Muscle of back (tissue), 13 donors: ENCODE results near the gene MRLN. TPM values are rescaled to one million over a fixed set of nuclear protein-coding genes. Genes with fewer than 3 reads are reported as not detected.
"Not testable (repeated sequence)": the region's sequence is repeated elsewhere in the genome, so short reads cannot be mapped to it uniquely, and the experiment has no call there.

ENCODE experiments used
- DNase-seq, 3 donors: peaks; one replicate each; pipeline versions ENCODE4 v3.0.0 to v3.0.0-alpha.2; 2013
- long read RNA-seq, 9 donors: transcript quantifications; one replicate each; lab custom pipeline, GENCODE V29; 2026
- polyA plus RNA-seq, 10 donors: library from polyadenylated mRNA; unstranded; fragments of 120-200 nt; gene quantifications; one replicate each; pipeline ENCODE4 v1.2.1, GENCODE V29; 2013; ENCODE audit not compliant: insufficient read length in 10 of 10

The MRLN gene
- polyA plus RNA-seq: 100 to 1,000 TPM; 101 to 217 (median 173) TPM
- long read RNA-seq, donor 1, transcript MRLN-210 (2 exons, 644 nt): minor isoform, 16 of 123 reads
- long read RNA-seq, donor 1, transcript MRLN-202 (4 exons, 495 nt): minor isoform, 34 of 123 reads
- long read RNA-seq, donor 1, transcript MRLN-201 (3 exons, 422 nt): major isoform, 72 of 123 reads
- long read RNA-seq, donor 1, partial matches to known transcripts: 0 of 123 reads
- long read RNA-seq, donor 1, other reads (novel, unspliced or antisense): 0 of 123 reads
- long read RNA-seq, donor 2, transcript MRLN-202 (4 exons, 495 nt): minor isoform, 24 of 119 reads
- long read RNA-seq, donor 2, transcript MRLN-204 (3 exons, 421 nt): minor isoform, 5 of 119 reads
- long read RNA-seq, donor 2, transcript MRLN-201 (3 exons, 422 nt): major isoform, 65 of 119 reads
- long read RNA-seq, donor 2, transcript MRLN-210 (2 exons, 644 nt): minor isoform, 23 of 119 reads
- long read RNA-seq, donor 2, partial matches to known transcripts: 0 of 119 reads
- long read RNA-seq, donor 2, other reads (novel, unspliced or antisense): 0 of 119 reads
- long read RNA-seq, donor 3: 0 reads
- long read RNA-seq, donor 4, transcript MRLN-201 (3 exons, 422 nt): major isoform, 68 of 127 reads
- long read RNA-seq, donor 4, transcript MRLN-203 (4 exons, 520 nt): minor isoform, 7 of 127 reads
- long read RNA-seq, donor 4, transcript MRLN-210 (2 exons, 644 nt): minor isoform, 17 of 127 reads
- long read RNA-seq, donor 4, transcript MRLN-202 (4 exons, 495 nt): minor isoform, 32 of 127 reads
- long read RNA-seq, donor 4, partial matches to known transcripts: 0 of 127 reads
- long read RNA-seq, donor 4, other reads (novel, unspliced or antisense): 0 of 127 reads
- long read RNA-seq, donor 5, transcript MRLN-201 (3 exons, 422 nt): major isoform, 88 of 175 reads
- long read RNA-seq, donor 5, transcript MRLN-202 (4 exons, 495 nt): minor isoform, 59 of 175 reads
- long read RNA-seq, donor 5, transcript MRLN-203 (4 exons, 520 nt): minor isoform, 6 of 175 reads
- long read RNA-seq, donor 5, transcript MRLN-210 (2 exons, 644 nt): minor isoform, 19 of 175 reads
- long read RNA-seq, donor 5, partial matches to known transcripts: 0 of 175 reads
- long read RNA-seq, donor 5, other reads (novel, unspliced or antisense): 0 of 175 reads
- long read RNA-seq, donor 6, transcript MRLN-204 (3 exons, 421 nt): minor isoform, 7 of 175 reads
- long read RNA-seq, donor 6, transcript MRLN-210 (2 exons, 644 nt): minor isoform, 35 of 175 reads
- long read RNA-seq, donor 6, transcript MRLN-202 (4 exons, 495 nt): minor isoform, 46 of 175 reads
- long read RNA-seq, donor 6, transcript MRLN-201 (3 exons, 422 nt): major isoform, 81 of 175 reads
- long read RNA-seq, donor 6, partial matches to known transcripts: 0 of 175 reads
- long read RNA-seq, donor 6, other reads (novel, unspliced or antisense): 0 of 175 reads
- long read RNA-seq, donor 7, transcript MRLN-201 (3 exons, 422 nt): major isoform, 51 of 91 reads
- long read RNA-seq, donor 7, transcript MRLN-202 (4 exons, 495 nt): minor isoform, 23 of 91 reads
- long read RNA-seq, donor 7, transcript MRLN-210 (2 exons, 644 nt): minor isoform, 12 of 91 reads
- long read RNA-seq, donor 7, partial matches to known transcripts: 0 of 91 reads
- long read RNA-seq, donor 7, other reads (novel, unspliced or antisense): 0 of 91 reads
- long read RNA-seq, donor 8, transcript MRLN-201 (3 exons, 422 nt): major isoform, 36 of 75 reads
- long read RNA-seq, donor 8, transcript MRLN-202 (4 exons, 495 nt): minor isoform, 19 of 75 reads
- long read RNA-seq, donor 8, transcript MRLN-210 (2 exons, 644 nt): minor isoform, 17 of 75 reads
- long read RNA-seq, donor 8, partial matches to known transcripts: 0 of 75 reads
- long read RNA-seq, donor 8, other reads (novel, unspliced or antisense): 0 of 75 reads
- long read RNA-seq, donor 9, transcript MRLN-201 (3 exons, 422 nt): major isoform, 7 of 16 reads
- long read RNA-seq, donor 9, partial matches to known transcripts: 0 of 16 reads
- long read RNA-seq, donor 9, other reads (novel, unspliced or antisense): 0 of 16 reads

DNA sequence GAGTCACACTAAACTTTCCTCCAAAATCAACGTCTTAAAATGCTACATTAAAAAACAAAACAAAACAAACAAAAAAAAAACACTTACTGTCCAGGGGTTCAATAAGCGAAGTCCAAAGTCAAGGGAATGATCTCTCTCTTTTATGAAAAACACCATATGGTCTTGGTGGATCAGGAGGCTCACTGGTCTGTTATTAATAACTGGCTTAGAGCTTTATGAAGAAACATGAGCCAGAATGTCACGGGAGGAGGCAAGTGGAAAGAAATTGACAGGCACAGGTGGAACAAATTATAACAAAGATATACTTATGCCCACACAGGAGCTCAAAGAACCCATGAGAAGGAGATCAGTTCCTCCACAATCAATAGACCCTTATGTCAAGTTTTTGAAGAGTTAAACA, at the start of gene MRLN:
Gene MRLN (minus strand): TSS at position 189 of the 400 bp plus-strand sequence.
- peak; percentile 50 to 72 (median 51) for DNase-seq

DNA sequence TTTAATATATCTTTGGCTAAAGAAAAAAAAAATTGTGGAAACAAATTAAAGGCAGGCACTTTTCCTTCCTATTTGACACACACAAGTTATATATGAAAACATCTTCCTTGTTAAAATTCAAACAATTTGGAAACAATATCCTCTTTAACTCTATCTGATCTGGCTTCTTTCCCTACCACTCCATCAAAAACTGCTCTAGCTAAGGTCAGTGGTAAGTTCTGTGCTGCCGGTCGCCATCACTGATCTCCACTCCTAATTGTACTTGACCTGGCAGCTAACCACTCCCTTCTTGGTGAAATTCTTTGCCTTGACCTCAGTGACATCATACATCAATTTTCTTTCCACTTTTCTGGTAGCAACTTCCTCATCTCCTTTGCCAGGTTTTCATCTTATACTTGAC, 47.9 kb upstream of the MRLN start:
- DNase-seq: no peak

DNA sequence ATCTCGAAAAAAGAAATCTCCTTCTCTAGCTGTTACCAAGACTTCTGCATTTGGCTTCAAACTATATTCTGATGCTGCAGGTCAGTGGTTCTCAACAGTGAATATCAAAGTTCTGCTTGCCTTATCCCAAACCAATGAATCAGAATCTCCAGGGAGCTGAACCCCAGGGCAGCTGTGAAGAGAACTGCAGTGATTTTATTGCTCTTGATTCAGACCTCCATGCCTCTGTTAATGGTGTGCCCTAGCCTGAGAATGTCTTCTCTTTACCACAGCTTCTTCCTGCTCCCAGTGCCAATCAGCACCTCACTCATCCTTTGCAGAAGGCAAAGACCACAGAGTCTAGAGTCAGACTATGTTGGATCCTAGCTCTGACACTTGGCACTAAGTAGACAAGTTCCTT, 46.2 kb upstream of the MRLN start:
- DNase-seq: no peak

DNA sequence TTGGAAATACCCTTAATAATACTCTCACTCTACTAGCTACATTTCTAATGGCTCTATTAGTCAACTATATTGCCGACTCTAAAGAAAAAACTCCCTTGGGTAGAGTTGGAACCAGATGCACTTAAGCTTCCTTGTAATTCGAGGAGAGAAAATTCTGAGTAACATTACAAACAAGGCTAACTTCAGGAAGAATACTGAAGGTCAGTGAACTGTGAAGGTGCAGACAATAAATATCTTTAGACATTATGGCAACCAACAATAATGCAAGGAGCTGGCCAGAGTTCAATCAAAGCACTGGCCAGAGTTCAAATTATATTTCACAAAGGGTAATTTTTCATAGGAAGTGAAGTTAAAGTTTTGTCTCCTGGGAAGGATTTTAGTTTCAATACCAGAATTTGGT, 40.7 kb upstream of the MRLN start:
- DNase-seq: peak in 2 of 3 donors; percentile 23 to 45

DNA sequence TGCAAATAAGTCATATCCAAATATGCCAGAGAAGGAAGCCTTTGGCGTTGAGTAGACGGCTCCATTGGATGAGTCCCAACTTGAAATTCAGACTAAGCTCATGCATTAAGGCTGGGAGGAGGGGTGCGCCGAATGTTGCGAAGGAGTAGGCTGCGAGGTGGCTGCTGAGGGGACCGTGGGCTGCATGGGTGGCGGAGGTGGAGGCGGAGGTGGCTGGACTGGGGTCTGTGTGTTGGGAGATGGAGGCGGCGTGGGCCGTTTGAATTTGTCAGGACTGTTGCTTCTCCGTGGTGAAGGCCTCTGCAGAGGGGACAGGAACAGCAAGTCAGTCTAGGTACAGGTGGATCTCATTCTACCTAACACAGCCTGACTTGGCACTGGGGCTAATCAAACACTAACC, 39.6 kb upstream of the MRLN start:
- no peak for DNase-seq

DNA sequence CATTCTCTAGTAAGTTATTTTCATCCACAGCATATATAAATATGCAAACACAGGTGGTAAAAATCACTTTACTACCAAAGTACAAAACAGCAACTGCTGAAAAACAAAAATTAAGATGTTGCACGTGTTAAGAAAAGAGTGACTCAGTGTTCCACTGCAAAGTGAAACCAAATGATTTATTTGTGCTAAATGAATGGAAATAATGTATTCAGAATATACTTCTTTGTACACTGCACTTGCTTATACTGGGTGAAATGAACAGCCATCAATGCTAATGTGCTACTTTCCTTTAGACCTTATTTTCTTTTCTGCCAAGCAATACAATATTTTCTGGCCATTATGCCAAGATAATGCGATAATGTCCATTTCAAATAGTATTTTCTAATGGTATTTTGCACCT, 38.3 kb upstream of the MRLN start:
- no peak for DNase-seq

DNA sequence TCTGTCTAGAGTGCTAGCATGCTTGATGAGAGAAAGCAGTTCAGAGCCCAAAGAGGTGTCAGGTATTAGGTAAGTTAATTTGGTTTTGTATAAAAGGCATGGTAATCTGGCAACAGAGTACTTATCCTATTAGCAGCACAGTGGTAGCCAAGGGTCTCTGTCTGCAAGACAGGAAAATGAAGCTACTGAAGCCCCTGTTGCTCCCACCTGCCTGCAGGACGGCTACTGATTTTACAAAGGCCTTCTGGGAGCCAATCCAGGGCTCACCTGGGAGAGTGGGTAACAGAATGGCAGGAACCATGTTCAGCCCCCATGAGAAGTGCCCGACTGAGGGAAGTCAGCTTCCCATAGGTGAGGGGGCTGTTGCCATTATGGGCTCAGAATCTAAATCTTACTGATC, 36.8 kb upstream of the MRLN start:
- not testable (repeated sequence) for DNase-seq

DNA sequence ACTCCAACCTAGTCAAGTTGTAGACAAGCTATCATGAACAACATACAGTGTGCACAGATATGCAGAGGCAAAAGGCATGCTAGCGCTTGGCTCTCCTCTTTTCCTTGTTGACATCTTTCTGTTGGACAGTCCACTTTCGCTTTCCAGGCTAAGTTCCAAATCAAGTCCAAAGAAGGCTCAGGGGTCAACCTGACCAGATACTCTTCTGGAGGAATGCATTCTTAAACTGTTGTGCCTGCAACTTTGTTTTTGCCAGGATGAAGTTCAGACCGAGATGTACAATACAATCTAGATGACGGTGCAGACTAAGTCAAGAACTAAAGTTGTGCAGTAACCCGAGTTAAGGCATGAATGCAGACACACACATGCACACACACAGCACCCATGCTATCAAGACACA, 35.7 kb upstream of the MRLN start:
- DNase-seq: not testable (repeated sequence)

DNA sequence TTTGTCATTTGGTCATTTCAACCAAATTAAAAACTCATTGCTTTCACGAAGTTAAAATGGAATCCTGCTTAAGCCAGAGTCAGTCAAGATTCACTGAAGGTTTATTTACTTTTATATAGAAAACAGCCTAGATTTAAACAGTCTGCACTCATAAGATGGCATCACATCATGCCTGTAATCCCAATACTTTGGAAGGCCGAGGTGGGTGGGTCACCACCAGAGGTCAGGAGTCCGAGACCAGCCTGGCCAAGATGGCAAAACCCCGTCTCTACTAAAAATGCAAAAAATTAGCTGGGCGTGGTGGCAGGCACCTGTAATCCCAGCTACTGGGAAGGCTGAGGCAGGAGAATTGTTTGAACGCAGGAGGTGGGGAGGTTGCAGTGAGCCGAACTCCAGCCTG, 33.8 kb upstream of the MRLN start:
- not testable (repeated sequence) for DNase-seq

DNA sequence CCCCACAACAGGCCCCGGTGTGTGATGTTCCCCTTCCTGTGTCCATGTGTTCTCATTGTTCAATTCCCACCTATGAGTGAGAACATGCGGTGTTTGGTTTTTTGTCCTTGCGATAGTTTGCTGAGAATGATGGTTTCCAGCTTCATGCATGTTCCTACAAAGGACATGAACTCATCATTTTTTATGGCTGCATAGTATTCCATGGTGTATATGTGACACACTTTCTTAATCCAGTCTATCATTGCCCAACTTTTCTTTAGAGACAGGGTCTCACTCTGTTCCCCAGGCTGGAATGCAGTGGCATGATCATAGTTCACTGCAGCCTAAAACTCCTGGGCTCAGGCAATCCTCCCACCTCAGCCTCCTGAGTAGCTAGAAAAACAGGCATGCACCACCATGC, 32.2 kb upstream of the MRLN start:
- DNase-seq: not testable (repeated sequence)

DNA sequence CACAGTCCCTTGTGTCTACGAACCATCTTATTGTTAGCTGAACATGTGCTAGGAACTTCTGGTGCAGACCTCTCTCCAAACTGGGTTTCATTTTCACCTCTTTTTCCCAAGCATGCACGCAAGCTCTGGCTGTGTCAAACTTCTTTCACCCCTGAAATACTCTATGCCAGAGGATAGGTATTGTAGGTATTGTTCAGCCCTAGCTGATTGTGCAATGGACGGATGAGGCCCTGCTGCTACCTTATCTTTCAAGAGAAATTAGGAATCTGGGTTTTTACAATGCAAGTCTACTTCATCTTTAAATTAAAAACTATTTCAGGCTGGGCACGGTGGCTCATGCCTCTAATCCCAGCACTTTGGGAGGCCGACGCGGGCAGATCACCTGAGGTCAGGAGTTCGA, 28.3 kb upstream of the MRLN start:
- no peak for DNase-seq

DNA sequence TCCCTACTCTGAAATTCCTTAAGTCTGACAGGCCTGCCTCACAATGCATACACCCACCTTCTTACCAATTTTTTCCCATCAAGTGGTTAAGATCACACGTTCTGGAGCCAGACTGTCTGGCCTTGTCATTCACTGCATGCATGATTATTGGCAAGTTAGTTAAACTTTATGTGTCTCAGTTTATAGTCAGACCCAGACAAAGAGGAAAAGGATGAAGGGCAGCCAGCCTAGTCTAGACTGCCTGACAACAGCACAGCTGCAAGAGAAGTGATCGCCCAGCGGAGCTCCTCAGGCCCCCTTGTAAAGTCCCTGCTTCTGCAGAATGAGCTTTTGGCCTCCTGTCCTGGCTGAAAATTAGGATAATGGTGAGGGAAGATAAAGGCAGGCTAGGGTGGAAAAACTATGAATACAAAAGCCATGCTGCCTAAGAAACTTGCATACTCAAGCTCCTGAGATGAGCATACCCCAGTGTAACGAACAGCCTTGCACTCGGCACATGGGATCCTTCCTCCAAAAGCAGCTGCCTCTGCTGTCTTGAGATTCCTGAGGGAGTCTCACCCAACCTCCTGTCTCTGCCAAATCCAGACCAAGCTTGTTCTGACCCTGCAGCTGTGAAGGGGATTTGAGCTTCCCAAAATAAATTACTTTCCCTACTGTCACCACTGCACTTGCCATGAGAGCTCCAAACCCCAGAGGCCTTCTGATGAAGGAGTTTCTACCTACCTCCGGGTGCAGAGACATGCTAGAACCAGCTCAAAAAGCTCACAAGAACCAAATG, 26.7 kb upstream of the MRLN start:
- DNase-seq: peak; percentile 58 to 83 (median 66)

DNA sequence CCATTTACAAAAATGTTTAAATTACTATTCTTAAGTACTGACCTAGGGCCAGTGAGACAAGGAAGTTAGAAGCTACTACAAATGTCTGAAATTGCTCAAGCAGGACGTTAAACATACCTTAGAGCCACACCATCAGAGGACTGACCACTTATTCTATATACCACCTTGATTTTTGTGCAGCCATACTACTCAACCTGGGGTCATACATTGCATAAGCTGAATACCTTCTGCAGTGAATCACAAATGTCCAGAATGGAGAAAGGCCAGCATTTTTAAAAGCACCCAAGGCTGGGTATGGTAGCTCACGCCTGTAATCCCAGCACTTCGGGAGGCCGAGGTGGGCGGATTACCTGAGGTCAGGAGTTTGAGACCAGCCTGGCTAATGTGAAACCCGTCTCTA, 21.2 kb upstream of the MRLN start:
- no peak for DNase-seq

DNA sequence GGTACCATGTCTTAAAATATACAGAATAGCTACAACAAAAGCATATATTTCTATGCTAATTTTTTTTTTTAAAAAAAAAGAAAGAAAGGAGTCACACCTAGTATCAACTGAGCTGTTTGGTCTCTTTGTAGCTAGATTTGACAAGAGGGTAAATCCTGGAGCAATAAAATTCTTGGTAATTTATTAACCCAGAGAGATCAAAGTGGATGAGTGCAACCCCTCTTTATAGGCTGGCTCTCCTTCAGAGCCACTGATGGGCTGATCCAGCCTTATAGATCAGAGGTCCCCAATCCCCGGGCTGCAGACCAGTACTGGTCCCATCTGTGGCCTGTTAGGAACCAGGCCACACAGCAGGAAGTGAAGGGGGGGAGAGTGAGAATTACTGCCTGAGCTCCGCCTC, 19.8 kb upstream of the MRLN start:
- DNase-seq: no peak

DNA sequence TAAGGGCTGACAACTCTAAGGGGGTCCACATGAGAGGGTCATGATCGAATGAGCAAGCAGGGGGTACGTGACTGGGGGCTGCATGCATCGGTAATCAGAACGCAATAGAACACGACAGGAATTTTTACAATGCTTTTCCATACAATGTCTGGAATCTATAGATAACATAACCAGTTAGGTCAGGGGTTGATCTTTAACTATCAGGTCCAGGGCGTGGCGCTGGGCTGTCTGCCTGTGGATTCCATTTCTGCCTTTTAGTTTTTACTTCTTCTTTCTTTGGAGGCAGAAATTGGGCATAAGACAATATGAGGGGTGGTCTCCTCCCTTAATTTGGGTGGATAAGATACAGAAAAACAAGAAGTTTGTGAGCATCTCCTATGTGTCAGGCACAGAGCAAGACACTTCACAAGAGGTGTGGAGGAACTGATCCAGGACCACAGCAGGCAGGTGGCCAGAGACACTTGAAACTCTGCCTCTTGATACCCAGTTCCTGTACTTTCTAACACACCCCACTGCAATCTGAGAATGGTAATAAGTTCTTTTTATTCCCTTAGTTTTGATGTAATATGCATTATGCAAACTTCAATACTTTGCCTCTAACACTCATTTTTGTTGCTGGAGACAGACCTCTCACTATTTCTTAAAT, 18.0 kb upstream of the MRLN start:
- DNase-seq: no peak

DNA sequence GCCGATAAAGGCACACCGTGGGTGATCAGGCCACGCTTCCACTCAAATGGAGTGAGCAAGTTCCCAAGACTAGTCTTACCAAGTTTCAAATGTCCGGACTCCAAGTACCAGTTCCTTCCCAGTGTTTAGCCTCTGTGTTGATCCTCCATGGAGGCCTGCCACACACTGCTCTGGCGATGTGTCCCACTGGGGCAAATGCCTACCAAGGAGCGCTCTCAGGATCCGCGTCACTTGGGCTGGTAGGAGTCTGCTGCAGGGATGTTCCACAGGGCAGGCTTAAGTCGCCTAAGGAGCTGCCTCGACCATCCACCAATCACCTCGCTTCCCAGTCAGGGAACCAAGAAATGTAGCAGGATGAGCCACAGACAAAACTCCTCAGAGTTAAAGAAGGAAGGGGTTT, 17.4 kb upstream of the MRLN start:
- DNase-seq: no peak

DNA sequence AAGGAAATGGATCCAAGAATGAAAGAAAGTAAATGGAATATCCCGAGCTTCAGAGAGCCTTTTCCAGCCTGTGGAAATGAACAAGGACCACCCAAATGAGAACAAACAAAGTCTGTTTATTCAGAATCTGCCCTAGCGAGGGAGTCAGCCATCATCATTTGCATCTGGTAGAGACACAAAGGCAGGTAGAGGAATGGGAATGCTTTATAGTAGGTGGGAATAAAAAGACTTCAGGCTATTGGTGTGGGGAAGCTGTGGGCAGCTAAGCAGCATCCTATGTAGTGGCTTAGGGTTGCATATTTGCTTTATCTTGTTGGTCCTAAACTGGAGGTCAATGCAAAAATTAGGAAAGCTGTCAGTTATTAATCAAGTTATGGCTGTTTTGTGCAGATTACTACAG, 9.2 kb upstream of the MRLN start:
- no peak for DNase-seq

DNA sequence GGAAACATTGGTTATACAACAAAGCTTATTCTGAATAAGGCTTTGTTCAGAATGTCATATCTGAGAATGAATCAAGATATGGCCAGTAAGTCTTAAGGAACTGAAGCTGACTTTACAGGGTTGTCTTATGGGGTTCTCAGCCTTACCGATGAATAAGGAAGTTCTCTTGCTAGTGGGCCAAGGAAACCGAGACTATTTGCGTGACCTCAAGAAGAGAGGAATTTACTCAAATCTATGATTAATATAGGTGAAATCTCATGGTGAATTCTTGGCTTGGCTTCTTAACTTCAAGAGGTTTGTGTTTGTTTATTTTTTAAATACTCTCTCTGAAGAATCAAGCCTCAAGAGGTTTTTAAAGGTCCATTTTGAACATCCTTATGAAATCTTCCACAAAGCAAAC, 4.7 kb upstream of the MRLN start:
- DNase-seq: peak in 1 of 3 donors; percentile 7

DNA sequence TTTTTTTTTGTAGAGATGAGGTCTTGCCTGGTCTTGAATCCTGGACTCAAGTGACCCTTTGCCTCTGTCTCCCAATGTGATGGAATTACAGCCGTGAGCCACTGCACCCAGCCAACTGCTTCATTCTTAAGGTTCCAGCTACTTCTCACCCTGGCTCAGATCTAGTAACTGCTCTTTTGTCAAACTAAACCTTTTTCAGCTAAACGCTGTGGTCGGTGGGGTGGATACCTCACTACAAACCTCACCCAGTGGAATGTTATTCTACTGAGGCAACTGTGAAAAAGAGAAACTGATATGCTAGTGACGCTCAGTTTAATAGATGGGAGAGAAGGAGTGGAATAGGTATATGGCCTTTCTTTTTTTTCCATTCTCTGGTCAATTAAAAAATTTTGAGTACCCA, 1.7 kb upstream of the MRLN start:
- DNase-seq: no peak
